HG03460 (cell line): ENCODE results near the gene POLR2C.
"Not testable (repeated sequence)": the region's sequence is repeated elsewhere in the genome, so short reads cannot be mapped to it uniquely, and the experiment has no call there.

Experiments
- ATAC-seq: cut with Tn5 transposase; IDR thresholded peaks from one replicate; pipeline ENCODE4 v1.9.1; 2021; ENCODE audit not compliant: unreplicated experiment

Gene POLR2C

DNA sequence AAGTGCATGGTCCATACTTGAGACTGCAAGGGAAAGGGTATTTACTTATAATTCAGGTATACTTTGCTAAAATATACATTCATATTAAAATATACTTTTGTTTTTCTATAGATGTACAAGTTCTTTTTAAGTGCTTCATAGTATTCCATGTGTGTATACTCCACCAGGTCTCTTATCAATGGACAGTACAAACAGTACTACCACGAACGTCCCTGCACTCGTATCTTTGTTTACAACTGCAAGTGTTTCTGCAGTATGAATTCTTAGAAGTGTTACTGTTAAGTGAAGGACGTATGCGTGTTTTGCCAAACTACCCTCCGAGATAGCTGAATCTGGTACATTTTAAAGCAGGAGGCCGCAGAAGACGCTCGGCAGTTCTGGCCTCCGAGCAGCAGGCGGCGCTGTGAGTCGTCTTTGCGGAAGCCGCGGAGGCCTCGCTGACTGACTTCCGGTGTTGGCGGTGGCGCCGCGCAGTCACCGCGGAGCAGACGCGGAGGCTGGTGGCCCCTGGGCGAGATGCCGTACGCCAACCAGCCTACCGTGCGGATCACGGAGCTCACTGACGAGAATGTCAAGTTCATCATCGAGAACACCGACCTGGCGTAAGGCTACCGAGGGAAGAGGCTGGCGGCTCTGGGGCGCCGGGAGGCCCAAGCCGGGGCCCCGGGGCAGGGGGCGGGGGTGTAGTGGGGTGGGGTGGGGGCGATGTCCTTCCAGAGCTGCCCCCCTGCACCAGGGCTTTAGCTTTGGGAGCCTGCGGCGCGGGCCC lies at the start of gene POLR2C:
TSS of gene POLR2C (plus strand) at position 471 of the 769 bp plus-strand sequence. CDS start at position 517, 46 bp downstream.
- ATAC-seq: peak; percentile 84

DNA sequence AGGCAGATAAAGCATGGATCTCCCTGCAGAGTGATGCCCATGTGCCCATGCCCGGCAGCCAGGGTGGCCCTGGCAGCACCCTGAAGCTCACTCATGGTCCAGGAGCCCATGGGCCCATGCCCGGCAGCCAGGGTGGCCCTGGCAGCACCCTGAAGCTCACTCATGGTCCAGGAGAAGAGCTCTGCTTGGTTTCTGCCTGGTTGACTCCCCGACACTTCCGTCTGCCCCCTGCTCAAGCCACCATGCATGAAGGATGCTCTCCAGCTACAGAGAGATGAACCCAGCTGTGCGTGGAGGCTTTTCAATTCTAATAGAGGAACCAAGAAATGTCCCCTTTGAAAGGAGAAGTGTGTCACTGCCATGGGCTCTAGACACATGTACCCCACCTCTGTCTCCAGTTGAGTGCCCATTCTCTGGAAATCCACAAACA lies 49.2 kb upstream of the POLR2C start:
- peak; percentile 69 for ATAC-seq

DNA sequence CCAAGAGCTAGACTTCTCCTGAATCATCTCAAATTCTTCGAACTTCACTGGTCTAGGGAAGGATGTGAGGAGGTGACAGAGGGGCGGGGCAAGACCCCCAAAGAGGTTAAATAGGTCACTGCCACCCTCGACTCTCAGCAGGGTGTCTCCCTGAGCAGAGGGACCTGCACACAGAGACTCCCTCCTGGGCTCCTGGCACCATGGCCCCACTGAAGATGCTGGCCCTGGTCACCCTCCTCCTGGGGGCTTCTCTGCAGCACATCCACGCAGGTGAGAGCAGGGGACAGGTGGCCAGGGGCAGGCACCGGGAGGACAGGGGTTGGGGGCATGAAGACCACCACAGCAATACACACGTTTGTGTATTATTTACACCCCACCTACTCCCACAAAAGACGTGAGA lies 48.7 kb upstream of the POLR2C start:
- no peak for ATAC-seq

DNA sequence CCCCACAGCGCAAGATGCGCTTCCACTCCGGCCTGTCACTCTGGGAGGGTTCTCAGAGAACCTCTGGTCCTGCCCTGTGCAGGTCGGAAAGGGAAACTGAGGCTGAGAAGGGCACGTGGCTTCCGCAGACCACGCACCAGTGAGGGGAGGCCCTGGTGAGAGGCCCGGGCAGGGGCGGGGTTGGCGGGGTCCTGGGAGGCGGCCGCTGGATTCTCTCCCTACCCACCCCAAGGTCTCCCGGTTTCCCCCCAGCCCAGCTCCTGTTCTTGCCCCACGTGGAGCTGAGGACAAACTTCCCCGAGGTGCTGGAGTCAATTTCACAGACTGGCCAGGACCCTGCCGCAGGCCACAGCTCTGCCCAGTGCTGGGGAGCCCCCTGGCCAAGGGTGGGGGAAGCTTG lies 46.4 kb upstream of the POLR2C start:
- no peak for ATAC-seq

DNA sequence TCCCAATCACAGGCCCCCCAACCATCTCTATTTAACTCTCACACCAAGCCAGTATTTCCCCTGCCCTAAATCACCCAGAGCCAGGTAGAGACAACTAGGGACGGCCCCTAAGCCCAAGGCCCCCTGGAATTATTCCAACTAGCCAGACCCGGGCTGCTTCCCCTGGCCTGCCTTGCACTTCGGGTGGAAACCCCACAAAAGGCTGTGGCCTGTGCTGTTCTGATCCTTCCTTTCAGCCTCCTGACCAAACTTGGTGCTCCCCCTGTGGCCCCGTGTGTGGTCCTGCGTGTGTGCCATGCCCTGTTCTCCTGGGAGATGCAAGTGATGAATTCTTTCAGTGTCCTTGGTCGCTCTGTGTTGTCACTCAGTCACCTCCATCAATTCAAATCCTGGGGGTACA lies 43.0 kb upstream of the POLR2C start:
- no peak for ATAC-seq

DNA sequence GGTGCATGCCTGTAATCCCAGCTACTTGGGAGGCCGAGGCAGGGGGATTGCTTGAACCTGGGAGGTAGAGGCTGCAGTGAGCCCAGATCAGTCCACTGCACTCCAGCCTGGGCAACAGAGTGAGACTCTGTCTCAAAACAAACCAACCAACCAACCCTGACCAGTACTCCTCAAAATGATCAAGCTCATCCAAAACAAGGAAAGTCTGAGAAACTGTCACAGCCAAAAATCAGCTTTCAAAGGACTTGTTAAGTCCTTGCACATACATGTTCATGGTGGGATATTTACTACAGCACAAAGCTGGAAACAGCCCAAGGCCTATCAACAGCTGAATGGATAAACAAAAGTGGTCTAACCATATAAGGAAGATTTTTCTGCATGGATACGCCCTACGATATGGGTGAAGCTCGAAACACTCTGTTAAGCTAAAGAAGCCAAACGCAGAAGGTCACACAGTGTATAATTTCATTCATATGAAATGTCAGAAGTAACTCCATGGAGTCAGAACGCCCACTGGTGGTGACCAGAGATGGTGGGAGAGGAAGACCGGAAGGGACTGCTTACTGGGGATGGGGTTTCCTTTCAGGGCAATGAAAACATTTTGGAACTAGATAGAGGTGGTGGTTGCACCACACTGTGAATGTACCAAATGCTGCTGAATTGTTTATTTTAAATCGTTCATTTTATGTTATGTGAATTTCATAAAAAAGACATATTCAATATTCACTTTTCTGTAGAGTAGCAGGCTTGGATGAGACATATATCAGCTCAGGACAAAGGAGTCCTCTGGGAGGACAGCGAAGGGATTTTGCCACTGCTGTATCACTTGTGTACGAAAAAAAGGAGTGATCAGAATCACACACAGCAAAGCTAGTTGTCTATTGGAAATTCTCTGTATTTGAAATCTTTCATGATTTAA lies 40.2 kb upstream of the POLR2C start:
- no peak for ATAC-seq

DNA sequence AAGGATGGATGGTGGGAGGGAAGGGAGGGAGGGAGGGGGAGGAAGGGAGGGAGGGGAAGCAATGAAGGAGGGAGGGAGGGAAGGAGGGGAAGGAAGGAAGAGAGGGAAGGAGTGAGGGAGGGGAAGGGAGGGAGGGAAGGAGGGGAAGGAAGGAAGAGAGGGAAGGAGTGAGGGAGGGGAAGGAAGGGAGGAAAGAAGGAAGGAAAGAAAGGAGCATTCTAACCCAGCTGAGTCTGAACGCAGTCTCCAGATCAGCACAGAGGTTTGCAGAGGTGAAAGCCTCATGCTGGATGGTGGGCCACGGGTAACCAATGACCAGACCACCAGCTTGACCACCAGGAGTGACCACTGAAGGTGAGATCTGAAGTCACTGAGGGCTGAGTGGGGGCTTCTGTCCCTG lies 39.3 kb upstream of the POLR2C start:
- ATAC-seq: no peak

DNA sequence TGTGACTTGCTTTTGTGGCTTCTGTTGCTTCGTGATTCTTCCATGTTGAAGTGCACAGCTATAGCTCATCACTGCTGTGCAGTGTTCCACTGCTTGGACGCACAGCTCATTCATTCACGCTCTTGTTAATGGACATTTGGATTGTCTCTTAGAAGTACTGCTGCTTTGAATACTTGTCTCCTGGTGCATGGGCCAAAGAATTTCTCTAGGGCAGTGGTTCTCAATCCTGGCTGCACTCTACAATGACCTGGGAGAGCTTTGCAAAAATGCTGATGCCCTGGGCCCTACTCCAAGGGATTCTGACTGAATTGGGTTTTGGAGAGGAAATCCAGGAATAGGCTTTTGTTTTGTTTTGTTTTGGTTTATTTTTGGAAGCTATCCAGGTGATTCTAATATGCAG lies 37.9 kb upstream of the POLR2C start:
- ATAC-seq: no peak

DNA sequence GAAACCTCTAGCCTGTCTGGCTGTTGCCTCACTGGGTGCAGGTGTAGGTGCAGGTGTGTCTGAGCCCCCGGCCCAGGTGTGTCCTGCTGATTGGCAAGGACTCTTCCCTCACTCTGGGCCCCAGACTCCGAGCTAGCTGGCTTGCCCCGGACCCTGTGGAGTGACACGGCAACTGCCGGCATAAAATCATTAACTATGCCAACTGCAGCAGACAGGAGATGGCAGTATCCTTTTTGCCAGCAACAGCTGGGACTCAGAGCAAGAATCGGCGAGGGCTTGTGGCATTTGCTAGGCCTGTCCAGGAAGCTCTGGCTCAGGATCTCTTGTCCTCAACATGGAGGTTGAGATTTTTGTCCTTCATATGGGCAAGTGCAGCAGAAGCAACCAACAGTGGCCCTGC lies 36.1 kb upstream of the POLR2C start:
- ATAC-seq: no peak

DNA sequence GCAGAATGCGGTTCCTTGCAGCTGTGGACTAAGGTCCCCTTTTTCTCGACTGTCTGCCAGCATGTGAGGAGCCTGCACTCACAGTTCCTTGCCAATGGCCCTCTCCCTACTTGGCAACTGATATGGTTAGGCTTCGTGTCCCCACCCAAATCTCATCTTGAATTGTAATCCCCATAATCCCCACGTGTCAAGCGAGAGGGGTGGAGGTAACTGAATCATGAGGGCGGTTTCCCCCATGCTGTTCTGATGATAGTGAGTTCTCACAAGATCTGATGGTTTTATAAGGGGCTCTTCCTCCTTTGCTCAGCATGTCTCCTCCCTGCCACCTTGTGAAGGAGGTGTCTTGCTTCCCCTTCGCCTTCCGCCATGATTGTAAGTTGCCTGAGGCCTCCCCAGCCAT lies 35.2 kb upstream of the POLR2C start:
- no peak for ATAC-seq

DNA sequence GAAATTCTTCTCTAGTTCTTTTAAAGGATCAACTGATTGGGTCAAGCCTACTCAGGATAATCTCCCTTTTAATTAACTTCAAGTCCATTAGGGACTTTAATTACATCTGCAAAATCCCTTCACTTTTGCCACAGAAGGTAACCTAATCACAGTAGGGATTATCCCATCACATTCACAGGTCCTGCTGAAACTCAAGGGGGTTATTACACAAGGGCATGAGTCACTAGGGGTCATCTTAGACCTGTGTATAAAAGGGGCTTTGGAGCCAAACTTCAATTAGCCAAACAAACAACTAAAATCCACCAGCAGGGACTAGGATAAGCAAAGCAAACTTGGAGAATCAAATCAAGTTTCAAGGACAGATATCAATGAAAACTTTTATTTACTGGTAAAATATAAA lies 34.7 kb upstream of the POLR2C start:
- no peak for ATAC-seq

DNA sequence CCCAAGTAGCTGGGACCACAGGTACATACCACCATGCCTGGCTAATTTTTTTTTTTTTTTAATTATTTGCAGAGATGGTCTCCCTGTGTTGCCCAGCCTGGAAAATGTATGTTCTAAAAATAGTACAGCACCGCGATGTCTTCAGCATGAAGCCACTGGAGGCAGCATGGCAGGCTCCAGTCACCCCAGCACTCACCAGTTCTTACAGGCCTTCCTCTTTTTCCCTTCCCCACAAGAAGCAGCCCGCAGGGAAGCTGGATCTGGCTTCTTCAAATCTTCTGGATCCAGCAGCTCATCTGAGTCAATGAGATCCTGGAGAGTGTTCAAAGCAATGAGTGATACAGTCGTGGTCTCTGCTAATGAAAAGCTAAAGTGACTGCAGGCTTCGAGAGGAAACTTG lies 31.5 kb upstream of the POLR2C start:
- ATAC-seq: no peak

DNA sequence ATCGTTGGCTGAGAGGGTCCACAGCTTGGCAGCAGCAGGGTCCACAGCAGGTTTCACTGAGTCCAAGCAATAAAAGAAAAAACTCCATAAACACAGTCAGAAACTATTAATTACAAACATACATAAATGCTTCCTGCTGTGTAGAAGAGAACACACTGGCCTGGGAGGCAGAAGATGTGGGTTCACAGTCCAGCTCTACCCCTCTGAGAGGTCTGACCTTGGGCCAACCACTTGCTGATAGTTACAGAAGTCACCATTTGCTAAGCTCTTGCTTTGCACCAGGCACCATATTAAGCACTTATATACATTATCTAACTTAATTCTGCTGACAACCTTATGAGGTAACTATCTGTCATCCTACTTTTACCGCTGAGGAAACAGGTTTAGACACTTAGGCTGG lies 30.0 kb upstream of the POLR2C start:
- no peak for ATAC-seq

DNA sequence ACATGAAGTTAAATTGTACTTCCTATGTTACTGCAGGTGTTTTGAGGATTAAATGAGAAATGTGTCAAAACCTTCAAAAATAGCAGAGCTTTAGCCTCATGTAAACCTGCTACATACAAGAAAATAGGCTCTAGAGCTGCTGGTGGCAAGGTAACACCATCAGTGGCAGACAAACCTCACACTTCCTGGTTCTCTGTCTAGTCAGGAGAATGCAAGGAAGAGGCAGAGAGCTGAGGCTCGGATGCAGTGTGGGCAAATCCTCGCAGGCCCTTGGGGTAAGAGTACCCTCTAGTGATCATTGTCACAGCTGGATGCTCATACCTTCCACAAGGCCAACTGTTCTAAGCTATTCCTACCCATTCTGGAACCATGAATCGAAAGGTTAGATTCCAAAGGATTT lies 29.5 kb upstream of the POLR2C start:
- ATAC-seq: no peak

DNA sequence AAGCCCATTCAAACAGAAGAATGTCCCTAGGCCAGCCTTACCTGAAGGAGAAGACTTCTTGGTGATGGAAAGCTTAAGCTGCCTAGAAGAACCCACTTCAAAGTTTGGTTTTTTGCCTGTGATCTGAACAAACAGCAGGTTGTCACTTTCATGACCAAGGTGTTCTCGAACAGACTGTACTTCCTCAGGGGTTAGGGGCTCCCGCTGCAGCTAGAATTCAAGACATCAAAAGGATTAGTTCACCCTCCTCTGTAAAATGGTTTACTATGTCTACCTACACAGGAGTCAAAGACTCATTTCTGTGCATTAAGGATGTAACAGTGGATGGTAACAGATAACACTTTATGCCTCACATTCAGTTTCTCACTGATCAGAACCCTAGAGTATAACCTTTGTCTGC lies 28.5 kb upstream of the POLR2C start:
- ATAC-seq: no peak

DNA sequence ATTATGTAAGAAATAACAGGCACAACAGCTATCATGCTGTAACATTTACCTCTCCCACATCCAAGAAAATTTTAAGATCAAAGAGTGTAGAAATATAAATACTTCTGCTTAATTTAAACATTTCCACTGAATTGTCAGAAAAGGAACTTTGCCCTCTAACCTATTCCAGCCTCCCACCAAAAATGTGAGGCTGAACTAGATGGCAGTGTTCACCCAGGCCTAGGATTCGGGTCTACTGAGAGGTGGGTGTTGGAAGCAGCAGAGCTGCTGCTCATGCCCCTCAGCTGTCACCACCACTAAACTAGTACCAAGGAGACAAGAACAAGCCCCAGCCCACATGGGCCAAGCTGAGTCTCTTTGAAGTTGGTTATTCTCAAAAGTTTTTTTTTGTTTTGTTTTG lies 26.6 kb upstream of the POLR2C start:
- no peak for ATAC-seq

DNA sequence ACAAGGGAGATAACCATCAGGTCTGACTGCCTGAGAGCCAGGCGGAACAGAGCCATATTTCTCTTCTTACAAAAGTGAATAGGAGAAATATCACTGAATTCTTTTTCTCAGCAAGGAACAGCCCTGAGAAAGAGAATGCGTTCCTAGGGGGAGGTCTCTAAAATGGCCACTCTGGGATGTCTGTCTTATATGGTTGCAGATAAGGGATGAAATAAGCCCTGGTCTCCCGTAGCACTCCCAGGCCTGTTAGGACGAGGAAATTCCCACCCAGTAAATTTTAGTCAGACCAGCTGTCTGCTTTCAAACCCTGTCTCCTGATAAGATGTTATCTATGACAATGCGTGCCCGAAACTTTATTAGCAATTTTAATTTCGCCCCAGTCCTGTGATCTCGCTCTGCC lies 22.5 kb upstream of the POLR2C start:
- not testable (repeated sequence) for ATAC-seq

DNA sequence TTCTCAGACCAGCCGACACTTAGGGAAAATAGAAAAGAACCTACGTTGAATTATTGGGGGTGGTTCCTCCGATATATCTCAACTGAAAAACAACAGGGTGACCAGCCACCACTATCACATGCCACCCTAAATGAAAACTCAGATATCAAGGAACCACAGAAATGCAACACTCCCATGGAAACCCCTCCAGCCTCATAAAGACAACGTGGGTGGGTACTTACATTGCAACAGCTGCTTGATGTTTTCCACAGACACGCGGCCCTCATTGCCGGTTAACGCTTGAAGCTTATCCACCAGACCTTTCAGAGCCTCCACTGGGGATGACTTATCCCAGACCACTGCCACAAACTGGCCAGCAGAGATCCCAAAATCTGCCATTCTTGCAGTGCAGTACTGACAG lies 21.9 kb upstream of the POLR2C start:
- not testable (repeated sequence) for ATAC-seq

DNA sequence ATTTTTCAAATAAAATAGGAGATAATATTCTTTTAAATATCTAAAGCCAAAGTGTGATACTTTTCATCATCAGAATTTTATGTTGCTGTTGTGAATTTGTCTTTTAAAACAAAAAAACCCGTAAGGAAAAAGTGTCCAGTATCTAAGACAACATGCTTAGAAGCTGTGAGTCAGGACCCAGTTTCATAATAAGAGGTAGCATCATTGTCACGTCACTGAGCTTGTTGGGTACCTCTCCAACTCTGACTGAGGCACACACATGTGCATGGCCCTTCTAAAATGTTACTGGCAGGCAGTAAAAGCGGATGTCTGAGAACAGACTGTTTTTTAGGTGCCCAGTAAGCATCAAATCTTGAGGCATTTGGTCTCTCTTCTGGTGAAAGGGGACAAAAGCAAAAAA lies 17.8 kb upstream of the POLR2C start:
- no peak for ATAC-seq

DNA sequence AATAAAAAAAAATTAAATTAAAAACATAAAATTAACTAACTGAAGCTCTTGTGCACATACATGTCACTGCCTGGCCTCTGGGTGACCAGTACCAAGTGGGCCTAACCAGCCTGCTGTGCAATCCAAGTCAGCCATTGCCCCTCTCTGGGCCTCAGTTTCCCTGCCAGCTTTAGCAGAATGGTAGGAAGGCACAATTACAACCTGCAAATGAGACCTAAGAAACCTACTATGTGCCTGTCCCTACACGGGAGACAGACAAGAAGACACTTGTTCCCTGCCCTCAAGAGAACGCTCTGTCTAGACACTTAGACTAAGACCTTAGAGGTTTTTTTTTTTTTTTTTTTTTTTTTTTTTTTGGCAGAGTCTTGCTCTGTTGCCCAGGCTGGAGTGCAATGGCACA lies 17.0 kb upstream of the POLR2C start:
- ATAC-seq: no peak

DNA sequence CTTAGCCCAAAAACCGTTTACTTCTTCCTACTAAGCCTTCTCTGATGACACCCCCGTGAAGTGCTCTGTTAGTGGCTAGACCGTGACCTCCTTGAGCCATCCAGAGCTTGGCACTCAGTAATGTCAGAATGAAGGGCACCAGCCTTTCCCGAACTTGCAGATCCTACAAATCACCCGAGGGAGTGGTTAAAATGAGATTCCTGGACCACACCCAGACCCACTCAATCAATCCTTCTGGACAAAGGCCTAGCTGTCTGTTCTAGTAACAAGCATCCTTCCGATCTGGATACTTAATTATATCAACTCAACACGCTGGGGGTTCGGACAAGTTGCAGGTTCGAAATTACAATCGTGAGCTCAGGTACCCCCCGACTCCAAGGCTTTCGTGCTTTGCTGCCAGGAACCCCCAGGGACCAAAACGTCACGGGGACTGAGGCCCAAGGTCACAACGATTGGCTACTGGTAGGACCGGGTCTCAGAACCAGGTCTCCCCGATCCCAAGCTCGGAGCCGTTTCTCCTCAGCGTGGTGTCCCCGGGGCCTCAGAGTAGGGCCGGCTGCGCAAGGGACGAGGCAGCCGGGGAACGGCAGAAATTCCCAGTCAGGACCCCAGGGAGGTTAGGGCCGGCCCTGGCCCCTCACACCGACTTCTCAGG lies 15.8 kb upstream of the POLR2C start:
- peak; percentile 35 for ATAC-seq
